Measurements from ENCODE around the gene ELP4.
"Not testable (repeated sequence)": the region's sequence is repeated elsewhere in the genome, so short reads cannot be mapped to it uniquely, and the experiment has no call there.

Gene ELP4

DNA sequence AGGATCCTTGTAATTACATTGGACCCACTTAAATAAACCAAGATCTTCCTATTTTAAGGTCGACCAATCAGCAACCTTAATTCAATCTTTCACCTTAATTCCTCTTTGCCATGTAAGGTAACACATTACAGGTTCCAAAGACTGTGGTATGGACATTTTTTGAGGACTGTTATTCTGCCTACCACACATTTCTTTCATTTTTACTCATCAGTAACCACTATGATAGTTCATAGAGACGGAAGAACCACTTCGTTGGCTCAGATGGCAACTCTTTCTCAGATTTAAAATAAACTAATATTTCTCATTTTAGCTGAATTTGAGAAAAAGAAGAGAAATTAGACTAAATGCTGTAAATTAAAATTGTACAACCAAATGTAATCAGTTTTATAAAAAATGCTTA lies 205.3 kb downstream of the ELP4 start:
- no peak for DNase-seq

DNA sequence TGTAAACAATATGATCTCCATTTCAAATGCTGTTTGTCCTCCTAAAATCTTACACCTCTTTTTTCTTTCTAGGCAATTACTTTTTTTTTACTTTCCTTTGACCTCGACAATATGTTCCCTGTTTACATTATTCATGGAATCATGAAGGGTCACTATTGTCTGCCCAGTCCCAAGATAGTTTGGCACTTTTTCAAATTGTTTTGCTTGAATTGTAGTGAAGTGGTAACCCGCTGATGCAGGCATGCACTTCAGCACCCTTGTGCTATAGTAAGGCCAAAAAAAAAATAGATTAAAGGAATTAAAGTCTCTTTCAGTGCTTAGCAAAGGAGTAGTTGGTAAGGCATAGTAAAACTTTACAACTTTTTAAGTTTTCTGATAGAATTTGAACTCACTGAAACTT lies 210.7 kb downstream of the ELP4 start:
- DNase-seq = no peak

DNA sequence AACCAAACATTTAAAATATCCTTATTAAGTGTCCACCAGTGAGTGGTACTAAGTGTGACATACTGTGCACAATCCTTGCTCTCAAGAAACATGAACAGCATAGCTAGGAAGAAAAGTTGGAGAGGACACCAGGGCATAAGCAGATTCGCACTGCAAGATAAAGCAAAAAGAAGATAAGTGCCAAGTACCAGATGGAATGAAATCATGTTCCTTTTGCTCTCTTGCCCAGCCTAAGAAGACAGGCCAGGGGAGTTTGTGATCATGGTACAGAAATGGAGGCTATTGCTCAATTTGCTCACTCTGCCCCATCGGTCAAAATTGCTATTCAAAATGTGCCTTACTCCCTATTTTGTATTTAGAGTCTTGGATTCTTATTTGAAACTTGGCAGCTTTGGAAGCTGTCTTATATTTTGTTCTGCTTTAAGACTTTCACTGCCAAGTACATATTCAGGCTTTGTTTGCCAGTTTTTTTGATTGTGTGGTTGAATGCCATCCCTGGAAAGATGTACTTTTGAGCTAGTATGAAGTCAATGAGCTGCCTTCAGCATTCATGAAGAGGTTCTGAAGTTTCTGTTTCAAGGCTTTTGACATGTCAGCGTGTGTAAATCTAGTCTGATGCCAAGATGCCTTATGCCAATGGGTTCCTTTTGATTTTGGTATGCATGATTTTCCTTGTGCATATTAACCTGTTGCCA lies 211.3 kb downstream of the ELP4 start:
- DNase-seq = no peak

DNA sequence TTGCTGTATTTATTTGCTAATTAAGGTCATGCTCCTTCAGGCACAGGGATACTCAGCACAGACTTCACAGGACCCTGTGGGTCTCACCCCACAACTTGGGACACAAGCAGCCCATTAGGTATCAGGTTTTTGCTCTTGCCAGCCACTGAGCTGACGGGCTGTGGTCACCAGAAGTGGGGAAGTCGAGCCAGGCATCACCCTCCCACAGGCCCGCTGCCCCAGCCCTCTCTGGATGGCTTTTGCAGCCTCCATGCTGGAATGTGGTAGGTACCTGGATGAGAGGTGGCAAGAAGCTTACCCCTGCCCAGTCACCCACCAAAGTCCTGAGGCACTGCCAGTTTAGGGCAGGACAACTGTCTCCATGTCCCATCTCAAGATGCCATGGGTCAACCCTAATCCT lies 213.2 kb downstream of the ELP4 start:
- DNase-seq = no peak

DNA sequence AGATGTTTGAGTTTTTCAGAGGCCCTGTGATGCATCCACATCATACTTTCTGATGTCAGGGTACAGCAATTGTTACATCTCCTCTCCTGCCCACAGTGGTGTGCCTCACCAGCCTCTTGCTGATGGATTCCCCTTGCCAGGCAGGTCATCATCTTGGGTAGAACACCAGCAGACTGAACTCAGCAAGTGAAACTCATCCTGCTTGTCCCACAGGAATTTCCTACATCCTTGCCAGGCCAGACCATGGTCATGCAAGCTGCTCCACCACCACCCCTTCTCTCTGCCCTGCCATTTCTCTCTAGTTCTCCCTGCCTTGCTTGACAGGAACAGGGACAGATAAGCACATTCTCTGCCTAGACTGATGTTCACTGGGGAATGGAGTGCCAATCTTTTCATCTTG lies 215.6 kb downstream of the ELP4 start:
- no peak for DNase-seq

DNA sequence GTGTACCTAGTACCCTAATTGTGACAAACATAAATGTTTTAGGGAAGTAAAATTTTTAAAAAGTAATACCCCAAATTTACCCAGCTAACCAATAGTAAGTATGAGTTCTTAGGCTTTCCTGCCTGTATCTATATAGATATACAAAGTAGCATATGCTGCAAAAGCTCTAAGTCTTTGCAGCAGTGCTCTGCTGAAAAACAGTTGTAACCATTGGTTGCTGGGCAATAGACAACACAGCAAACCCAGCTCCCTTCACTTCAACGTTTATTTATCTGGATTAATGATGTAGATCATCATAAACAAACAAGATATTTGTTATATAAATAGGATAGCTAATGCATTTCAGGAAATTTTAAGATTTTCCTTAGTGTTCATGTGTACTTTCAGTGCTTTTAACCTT lies 218.9 kb downstream of the ELP4 start:
- no peak for DNase-seq

DNA sequence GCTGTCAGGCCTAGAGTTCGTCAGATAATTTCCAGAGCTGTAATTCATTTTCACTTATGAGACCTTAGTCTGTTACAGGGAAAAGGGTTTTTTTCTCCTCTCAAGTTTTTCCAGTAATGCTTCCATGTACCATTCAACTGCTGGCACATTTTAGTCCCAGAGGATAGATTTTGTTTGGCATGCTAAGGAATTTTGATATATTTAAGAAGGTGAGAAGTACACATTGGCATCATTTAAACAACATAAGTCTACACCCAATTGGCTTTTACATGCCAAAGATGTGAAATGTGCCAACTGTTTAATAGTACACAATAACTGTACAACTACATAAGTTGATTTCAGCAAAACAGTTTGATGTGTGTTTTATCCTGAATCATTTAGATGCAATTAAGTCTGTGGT lies 230.6 kb downstream of the ELP4 start:
- no peak for DNase-seq

DNA sequence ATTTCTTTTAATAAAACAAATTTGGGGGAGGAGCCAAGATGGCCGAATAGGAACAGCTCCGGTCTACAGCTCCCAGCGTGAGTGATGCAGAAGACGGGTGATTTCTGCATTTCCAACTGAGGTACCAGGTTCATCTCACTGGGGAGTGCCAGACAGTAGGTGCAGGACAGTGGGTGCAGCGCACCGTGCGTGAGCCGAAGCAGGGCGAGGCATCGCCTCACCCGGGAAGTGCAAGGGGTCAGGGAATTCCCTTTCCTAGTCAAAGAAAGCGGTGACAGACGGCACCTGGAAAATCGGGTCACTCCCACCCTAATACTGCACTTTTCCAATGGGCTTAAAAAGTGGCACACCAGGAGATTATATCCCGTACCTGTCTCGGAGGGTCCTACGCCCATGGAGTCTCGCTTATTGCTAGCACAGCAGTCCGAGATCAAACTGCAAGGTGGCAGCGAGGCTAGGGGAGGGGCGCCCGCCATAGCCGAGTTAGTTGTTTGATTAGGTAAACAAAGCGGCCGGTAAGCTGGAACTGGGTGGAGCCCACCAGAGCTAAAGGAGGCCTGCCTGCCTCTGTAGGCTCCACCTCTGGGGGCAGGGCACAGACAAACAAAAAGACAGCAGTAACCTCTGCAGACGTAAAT lies 231.3 kb downstream of the ELP4 start:
- DNase-seq = not testable (repeated sequence)

DNA sequence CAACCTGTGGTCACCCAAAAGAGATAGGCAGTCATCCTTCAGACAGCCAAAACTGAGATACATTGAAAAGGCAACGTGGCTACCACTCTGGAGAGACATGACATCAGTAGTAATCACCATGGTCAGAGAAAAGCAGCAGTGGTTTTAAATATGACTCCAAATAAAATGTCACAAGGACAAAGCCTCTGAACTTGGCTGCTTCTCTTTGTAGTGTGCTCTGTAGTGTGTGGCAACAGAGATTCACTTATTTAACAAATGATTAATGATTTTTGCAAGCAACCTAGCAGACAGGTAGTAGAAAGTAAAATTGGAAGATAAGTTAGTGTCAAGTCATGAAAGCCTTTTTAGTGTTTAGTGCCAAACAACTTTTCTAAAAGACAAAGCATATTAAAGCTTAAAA lies 238.0 kb downstream of the ELP4 start:
- no peak for DNase-seq

DNA sequence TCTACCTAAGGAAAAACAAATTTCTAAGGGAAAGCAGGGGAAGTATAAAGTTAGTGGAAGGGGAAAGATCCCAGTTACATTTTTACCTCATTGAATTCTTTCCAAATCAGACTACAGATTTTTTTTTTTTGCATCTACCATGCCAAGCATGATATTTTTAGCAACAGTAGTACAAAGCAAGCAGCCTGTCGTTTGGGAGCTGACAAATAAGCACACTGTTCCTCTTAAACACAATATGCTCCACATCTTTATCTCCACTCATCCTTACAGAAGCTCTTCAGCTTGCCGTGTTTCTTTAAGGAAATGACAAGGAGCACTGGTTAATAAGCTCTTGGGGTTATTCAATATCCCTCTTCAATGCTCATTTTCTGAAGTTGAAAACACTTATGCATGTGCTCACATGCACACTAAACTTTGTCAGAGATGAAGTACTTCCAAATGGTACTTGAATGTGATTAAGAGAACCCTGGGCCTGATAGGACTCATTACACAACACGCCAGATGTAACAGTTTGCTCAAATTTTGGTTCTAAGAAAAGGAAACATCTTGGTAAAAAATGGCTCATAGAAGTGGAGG lies 247.8 kb downstream of the ELP4 start:
- no peak for DNase-seq

DNA sequence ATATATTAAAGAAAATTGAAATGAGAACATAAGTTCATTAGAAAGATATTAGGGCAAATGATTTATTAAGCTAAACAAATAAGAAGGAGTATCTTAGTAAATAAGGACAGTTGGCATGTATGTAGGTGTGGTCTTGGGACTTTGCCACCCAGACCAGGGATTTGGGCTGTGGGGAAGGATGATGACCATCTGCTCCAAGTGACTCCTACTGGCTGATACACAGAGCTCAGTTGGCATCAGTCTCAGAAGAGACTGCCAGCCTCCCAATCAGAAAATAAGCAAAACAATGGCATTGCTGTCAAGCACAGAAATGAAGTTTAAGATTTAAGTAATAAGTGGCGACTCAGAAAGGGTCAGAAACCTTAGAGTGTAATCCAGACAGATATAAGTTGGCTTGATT lies 252.1 kb downstream of the ELP4 start:
- no peak for DNase-seq

DNA sequence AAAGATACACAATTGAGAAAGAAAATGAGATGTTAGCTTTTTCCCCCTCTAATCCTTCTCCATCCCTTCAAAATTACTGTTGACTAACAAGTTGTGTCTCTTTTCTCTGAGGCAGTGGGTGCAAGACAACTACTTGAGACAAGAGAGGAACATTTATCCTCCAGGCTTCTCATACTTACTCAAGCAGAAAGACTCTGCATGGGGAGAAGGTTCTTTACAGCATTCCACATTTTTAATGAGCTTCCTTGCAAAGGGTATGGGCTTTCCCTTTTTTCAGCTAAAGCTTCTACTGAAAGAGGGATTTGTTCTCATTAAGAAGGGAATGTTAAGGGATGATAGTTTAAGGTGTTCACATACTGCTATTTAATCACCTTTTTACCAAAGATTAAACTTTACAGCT lies 253.7 kb downstream of the ELP4 start:
- DNase-seq = no peak

DNA sequence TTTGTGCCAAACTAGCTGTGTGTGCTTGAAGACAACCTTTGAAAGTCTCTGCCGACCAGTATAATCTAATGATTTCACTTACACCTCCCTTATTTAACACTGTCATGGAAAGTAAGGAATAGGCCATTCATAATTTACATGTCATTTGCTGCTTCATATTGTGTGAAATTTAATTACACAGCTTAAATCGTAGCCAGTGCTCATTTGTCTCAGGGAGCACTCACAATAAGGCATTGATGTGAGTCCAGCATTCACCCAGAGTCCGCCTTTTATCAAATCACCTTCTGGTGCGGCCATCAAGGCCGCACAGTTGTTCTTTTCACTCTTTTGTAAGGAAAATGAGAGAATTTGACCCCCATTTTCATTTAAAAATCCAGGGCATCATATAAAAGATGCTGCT lies 254.7 kb downstream of the ELP4 start:
- no peak for DNase-seq

DNA sequence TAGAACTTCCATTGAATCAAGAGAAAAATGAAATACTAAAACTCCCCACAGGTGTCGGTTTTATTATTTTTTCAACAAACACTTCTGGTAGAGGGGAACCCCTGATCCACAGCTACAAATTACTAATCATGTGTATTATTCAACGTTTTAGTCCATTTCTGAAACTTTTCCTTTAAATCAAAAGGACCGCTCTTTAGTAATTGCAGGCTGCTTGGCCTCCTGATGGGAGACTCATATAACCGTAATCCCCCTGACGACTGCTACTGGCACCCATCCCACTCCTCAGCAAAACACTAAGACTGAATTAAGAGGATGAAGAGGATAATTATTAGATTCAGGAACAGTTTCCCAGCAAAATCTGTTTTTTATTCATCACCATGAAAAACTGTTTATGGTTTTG lies 255.2 kb downstream of the ELP4 start:
- peak; percentile 39 for DNase-seq

DNA sequence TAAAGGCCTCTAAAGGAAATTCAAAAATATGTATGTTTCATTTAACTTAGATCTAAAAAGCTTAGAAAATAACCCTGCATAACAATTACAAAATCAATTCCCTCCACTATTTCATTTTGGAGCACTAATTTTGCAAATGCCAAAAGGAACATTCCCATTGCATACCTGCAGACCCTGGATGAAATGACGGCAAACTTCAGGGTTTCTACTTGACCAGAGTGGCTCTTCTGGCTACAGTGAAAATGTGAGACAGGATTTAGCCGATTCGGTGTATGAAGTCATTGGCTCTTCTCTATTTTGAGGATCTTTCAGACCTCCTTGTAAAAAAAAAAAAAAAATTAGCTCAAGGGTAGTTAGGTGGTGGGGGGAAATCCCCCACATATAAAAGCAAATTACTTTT lies 257.5 kb downstream of the ELP4 start:
- DNase-seq = no peak

DNA sequence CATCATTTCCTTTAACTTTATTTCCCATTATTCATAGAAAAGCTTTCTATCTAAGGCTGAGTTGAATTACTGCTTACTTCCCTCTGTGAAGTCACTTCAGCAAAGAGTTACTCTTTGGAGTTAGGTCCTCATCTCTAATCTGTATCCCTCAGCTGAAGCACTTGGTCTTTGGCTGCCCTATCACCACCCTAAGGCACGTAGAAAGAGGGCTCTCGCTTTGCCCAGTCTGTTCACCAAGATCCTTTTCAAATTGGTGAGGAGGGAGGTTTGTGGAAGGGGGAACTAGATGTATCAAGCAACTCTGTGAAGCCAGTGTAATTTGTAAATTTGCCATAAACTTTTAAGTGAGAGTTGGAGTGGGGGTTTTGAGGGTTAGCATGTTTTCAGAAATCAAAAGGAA lies 258.1 kb downstream of the ELP4 start:
- no peak for DNase-seq

DNA sequence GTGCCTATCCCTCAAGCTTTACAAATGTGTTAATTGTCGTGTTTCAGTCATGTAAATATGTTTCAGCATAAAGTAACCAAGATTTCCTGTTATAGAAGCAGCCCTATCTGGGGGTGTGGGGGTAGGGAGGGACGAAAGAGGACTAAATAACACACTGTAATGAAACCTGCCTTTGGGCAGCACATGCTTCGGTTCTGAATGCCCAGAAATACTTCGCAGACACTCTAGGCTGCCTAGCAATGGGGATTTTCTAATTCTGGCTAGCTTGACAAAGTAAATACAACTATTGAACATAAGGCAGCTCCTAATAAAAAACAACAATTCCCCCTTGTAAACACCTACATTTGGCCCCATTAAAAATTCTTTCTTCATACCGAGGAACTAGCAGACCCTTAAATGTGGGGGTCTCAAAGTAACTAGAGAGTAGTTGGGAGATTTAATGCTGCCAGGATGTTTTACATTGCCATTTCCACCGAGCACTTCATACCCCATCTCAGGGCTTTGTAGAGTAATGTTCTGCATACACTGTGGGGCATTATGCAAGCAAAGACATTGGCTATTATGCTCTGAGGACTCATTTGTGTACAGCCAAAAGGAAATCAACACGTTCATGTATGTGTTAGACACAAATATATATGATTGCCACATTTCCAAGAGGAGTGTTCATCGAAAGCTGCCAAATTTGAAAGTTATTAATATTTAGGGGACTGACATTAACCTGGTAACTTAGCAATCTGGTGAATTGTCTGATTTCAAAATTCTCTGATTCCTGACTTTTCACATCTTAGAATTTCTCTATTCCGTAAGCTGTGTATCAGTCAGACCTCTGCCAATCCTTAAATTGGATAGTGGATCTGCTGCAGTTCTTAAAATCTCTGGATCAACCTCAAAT lies 259.4 kb downstream of the ELP4 start:
- no peak for DNase-seq

DNA sequence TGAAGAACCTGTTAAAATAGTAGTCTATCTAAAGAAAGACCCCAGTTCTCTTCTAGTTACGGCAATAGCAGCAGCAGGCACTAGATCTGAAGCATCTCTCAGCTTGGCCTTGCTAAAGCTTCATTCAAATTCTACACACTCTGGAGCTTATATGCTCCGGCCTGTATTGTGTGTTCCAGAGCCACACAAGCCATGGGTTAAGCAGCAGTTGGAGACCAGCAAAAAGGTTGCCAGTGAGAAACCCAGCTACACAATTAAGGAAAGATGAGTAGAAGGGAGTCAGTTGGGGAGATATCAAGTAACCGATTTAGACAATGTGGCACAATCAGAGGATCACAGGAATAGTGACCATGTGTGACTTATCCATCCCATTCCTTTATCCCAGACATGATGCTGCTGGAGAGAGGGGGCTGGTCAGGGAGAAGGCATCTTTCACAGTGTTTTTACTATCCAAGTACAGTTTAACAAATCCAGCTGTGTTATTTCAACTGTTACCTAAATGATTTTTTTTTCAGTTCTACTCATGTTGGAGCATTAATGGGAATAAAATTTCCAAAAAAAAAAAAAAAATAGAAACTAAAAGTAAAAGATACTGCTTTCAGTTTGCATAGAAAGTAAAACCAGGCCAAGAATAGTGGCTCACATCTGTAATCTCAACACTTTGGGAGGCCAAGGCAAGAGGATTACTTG lies 260.6 kb downstream of the ELP4 start:
- no peak for DNase-seq

DNA sequence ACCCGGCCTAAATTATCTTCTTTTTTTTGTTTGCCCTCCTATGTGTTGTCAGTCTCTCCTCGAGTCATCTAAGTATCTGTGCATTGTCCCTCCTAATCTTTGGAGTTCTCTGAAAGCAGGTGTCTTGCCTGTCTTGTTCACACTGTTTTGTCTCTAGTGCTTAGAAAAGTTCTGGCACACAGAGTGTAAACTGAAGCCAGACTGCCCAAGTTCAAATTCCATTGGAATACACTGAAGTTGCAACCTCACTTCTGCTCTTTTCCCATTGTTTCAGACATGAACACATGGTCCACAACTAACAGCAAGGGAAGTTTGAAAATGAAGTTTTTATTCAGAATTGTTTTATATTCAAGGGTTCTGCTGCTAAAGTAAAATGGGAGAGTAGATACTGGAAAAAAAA lies 262.8 kb downstream of the ELP4 start:
- no peak for DNase-seq

DNA sequence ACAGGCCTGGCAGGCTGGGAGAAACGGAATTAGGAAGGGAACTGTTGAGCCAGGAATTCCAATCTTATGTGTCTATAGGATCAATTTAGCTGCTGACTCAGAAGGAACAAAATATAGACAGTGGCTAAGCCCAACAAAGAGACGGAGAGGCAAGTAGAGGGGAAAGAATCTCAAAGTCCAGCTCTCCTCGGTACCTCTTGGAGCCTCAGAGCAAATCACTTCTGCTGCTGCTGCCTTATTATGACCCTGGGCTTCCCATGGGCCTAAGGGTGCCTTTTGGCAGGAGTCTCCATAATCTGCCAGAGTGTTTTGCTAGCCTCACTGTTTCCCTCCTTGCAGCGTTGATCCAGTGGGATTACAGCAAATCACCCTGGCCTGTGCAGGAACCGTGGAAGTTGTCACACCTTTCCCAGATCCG lies 269.8 kb downstream of the ELP4 start:
- DNase-seq = no peak

DNA sequence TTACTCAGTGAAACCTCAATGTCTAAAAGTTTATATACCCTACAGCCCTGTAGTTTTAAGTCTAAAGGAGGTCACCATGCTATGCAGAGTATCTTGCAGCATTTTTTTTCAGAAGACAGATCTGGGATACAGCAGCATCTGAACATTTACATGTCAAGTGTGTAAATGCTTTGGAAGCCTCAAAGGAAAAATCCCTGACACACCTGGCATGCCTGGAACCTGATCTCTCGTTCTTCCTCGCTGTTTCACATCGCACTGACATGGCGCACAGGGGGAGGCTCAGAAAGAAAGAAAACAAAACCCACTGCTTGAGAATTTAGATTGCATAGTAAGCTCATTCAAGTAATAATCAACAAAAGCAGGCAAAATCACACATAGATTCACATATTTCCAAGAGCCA lies 270.5 kb downstream of the ELP4 start:
- no peak for DNase-seq

DNA sequence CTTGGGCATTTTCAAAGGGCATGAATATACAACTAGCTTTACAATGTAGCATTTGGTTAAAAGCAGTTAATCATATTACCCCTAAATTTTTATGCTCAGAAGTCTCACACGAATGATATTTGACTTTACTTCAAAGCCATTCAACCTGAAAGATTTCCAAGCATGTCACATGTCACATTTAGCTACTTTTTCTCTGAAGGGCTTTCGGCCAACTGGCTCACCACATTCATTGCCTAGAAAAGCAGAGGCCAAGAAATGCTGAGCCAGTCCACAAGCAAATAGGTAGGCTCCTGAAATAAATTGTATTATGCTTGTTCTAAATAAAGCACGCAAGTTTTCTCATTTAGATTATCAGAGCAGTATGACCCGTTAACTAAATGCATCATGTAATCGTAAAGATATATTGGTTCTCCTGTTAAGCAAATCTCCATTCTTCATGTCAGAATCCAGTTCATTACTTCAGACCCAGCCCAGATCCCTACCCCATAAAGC lies 271.0 kb downstream of the ELP4 start:
- no peak for DNase-seq

DNA sequence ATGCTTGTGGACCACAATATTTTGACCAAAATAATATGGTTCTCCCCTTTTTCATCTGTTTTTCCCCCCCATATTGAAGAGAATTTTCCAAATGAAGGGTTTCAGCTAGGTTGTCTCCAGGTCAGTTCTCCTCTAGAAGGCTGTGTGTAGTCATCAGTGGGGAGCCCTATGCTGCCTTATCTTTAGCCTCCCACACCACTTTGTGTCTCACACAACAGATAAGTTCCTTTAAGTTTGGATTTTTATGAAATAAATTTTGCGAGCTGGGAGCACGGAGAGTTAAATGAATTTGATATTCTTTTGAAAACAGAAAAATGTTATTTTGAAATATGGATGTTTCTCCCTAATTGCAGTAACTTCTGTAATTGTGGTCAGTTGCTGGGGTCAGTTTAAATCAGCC lies 272.7 kb downstream of the ELP4 start:
- no peak for DNase-seq

Data from NCI-H1417 treated with DMSO at 0.1 percent for 48 hours (cell line).